ENCODE measurements around the gene KCNJ12. TPM values are rescaled to one million over a fixed set of nuclear protein-coding genes. Genes with fewer than 3 reads are reported as not detected.
"Not testable (repeated sequence)": the region's sequence is repeated elsewhere in the genome, so short reads cannot be mapped to it uniquely, and the experiment has no call there.

KCNJ12 gene
- total RNA-seq, 4 donors from 2014 or later, result 0.56 to 10.5 (median 5.6) TPM

DNA sequence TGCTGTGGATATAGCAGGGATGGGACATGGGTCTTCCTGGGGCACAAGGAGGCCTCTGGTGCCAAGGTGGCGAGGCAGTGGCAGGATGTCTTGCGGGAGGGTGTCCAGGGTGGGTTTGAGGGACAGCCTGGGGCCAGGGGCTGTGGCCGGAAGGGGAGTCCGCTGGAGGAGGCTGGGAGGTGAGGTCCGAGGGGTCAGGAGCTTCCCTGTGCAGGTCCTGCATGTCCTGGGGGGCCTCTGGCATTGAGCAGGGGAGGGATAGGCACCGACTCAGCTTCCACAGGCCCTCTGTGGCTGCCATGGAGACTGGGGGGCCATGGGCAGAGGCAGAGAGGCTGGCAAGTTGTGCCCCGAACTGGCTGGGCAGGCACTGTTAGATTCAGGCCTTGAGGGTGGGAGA is 38.5 kb downstream of the KCNJ12 start:
- not testable (repeated sequence) for H3K27ac ChIP-seq, H3K36me3 ChIP-seq, H3K27me3 ChIP-seq, H3K4me1 ChIP-seq, H3K9me3 ChIP-seq, H3K4me3 ChIP-seq
- 68% methylated on average over 7 of the region's 7 CpGs for WGBS
- peak in 1 of 2 donors; percentile 55 for DNase-seq (ENCODE audit: low spot score in 2 of 2)

DNA sequence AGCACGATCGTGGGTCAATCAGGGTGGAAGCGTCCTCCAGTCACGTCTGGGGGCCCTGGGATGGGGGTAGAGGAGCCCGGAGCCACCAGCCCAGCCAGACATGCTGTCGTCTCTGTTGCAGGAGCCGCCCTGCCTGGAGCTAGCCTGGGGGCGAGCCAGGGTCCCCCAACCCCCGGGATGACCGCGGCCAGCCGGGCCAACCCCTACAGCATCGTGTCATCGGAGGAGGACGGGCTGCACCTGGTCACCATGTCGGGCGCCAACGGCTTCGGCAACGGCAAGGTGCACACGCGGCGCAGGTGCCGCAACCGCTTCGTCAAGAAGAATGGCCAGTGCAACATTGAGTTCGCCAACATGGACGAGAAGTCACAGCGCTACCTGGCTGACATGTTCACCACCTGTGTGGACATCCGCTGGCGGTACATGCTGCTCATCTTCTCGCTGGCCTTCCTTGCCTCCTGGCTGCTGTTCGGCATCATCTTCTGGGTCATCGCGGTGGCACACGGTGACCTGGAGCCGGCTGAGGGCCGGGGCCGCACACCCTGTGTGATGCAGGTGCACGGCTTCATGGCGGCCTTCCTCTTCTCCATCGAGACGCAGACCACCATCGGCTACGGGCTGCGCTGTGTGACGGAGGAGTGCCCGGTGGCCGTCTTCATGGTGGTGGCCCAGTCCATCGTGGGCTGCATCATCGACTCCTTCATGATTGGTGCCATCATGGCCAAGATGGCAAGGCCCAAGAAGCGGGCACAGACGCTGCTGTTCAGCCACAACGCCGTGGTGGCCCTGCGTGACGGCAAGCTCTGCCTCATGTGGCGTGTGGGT is 39.2 kb downstream of the KCNJ12 start:
- peak in 1 of 2 donors; percentile 46 for DNase-seq (ENCODE audit: low spot score in 2 of 2)
- WGBS, result 86% methylated on average over 33 of the region's 58 CpGs
- not testable (repeated sequence) for H3K4me1 ChIP-seq, H3K27me3 ChIP-seq, H3K9me3 ChIP-seq, H3K27ac ChIP-seq, H3K4me3 ChIP-seq, H3K36me3 ChIP-seq

DNA sequence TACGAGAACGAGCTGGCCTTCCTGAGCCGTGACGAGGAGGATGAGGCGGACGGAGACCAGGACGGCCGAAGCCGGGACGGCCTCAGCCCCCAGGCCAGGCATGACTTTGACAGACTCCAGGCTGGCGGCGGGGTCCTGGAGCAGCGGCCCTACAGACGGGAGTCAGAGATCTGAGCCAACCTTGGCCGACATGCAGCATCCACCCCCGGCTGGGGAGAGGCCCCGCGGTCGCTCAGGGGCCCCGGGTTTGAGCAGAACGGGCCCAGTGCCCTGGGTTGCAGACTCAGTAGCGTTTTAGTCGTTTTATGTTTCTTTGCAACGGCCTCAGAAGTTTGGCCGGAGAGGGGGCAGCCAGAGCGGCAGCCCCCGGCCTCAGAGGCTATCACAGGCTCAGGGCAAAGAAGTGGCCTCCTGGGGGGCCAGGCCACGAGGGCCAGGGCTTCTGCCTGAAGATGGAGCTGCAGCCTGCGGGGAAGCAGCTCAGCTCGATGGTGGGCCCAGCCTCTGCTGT is 40.4 kb downstream of the KCNJ12 start:
- DNase-seq (ENCODE audit: low spot score in 2 of 2), result peak; percentile 46 to 60
- H3K27me3 ChIP-seq, H3K4me1 ChIP-seq, H3K4me3 ChIP-seq, H3K36me3 ChIP-seq, H3K27ac ChIP-seq, H3K9me3 ChIP-seq: not testable (repeated sequence)
- 75% methylated on average over 22 of the region's 30 CpGs for WGBS

DNA sequence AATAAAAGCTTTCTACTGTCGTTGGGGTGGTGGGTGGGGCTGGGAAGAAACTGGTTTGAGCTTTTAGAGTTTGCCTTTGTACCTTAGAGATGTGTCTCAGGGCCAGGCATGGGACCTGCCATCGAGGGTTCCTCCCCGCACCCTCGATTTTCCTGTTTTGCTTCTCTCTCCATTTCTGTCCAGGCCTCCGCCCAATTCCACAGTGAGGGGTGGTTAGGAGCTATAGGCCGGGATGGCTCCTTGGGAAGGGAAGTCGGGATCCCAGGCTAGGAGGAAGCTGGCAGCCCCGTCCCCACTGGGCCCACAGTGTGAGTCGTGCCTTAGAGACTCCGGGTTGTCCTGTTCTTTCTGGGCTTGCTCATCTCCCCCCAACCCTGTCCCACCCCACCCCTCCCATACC is 41.2 kb downstream of the KCNJ12 start:
- H3K27me3 ChIP-seq, H3K36me3 ChIP-seq, H3K27ac ChIP-seq, H3K4me3 ChIP-seq, H3K4me1 ChIP-seq, H3K9me3 ChIP-seq: not testable (repeated sequence)
- 78% methylated on average over 10 of the region's 10 CpGs for WGBS
- peak in 1 of 2 donors; percentile 56 for DNase-seq (ENCODE audit: low spot score in 2 of 2)

DNA sequence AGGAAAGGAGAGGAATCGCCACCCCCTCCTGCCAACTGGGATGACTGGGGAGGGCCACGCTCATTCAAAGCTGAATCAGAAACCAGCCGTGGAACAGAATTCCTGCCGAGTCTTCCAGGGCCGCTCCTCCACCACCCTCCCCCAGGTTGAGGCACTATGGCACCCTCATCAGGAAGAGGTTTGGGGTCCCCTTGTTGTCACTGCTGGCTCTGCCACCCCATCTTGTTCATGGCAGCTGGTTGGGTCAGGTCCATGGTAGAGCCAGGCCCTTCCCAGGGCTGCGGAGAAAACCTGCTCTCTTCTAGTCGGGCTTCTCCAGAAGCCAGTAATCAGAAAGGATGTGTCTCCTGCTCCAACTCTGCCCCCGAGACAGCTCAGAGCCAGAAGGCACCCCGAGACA is 41.8 kb downstream of the KCNJ12 start:
- peak in 1 of 2 donors; percentile 68 for DNase-seq (ENCODE audit: low spot score in 2 of 2)
- WGBS, result 100% methylated on average over 4 of the region's 9 CpGs
- TF ChIP-seq, protein P1, sequence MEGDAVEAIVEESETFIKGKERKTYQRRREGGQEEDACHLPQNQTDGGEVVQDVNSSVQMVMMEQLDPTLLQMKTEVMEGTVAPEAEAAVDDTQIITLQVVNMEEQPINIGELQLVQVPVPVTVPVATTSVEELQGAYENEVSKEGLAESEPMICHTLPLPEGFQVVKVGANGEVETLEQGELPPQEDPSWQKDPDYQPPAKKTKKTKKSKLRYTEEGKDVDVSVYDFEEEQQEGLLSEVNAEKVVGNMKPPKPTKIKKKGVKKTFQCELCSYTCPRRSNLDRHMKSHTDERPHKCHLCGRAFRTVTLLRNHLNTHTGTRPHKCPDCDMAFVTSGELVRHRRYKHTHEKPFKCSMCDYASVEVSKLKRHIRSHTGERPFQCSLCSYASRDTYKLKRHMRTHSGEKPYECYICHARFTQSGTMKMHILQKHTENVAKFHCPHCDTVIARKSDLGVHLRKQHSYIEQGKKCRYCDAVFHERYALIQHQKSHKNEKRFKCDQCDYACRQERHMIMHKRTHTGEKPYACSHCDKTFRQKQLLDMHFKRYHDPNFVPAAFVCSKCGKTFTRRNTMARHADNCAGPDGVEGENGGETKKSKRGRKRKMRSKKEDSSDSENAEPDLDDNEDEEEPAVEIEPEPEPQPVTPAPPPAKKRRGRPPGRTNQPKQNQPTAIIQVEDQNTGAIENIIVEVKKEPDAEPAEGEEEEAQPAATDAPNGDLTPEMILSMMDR (IDR thresholded peaks at IDR 0.05), result no peak
- no peak for TF ChIP-seq EP300 (IDR thresholded peaks at IDR 0.05)
- TF ChIP-seq POLR2A (IDR thresholded peaks at IDR 0.05), result no peak
- no peak for TF ChIP-seq POLR2AphosphoS5 (IDR thresholded peaks at IDR 0.05)
- peaks cover 2% of the 10 kb centered on the region for H3K4me1 ChIP-seq
- no peaks in the 10 kb centered on the region for H3K27me3 ChIP-seq
- no peak overlapping the region for H3K27ac ChIP-seq
- H3K9me3 ChIP-seq, result no peaks in the 10 kb centered on the region
- peaks cover 3% of the 10 kb centered on the region for H3K36me3 ChIP-seq
- no peak overlapping the region for H3K4me3 ChIP-seq

DNA sequence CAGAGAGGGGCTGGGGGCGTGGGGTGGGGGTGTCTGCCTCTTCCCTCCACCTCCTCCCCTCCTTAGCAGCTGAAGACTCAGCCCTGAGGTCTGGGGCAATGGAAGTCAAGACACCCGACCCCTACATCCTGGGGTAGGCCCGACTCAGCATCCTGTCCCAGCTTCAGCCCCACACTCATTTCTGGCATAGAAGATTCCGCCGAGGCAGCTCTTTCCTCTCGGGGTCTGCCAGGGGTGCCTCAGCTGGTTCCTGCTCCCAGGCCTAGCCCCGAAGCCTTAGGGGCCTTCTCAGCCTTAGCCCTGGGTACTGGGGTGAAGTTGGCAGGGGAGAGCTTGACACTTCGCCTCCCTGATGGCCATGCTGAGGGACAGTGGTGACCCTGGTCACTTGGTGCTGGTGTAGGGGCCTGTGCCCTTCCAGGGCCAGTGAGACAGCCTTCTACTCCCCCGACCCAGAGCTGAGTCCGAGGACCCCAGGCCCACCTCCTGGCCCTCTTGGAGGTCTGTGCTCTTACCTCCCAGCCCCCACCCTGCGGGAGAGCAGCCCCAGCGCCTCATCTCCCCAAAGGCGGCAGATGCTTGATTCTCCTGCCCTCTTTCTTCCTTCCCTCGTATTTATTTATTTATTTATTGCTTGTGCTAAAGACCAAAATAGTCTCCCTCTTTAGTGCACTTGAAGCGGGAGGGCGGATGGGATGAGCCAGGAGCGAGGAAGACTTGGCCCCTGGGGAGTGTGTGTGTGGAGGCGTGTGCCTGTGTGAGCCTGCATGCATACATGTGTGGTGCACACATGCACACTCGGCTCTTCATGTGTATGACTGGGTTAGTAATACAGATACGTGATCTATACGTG is 42.5 kb downstream of the KCNJ12 start:
- peak in 1 of 2 donors; percentile 71 for DNase-seq (ENCODE audit: low spot score in 2 of 2)
- Histone ChIP-seq H3K9me3 (no peaks in the 10 kb centered on the region), H3K4me1 (peaks cover 7% of the 10 kb centered on the region), H3K36me3 (peaks cover 3% of the 10 kb centered on the region), H3K27ac (no peak overlapping the region), H3K27me3 (no peaks in the 10 kb centered on the region), H3K4me3 (no peak overlapping the region)
- 82% methylated on average over 18 of the region's 21 CpGs for WGBS
- no peak for TF ChIP-seq POLR2A (IDR thresholded peaks at IDR 0.05)

DNA sequence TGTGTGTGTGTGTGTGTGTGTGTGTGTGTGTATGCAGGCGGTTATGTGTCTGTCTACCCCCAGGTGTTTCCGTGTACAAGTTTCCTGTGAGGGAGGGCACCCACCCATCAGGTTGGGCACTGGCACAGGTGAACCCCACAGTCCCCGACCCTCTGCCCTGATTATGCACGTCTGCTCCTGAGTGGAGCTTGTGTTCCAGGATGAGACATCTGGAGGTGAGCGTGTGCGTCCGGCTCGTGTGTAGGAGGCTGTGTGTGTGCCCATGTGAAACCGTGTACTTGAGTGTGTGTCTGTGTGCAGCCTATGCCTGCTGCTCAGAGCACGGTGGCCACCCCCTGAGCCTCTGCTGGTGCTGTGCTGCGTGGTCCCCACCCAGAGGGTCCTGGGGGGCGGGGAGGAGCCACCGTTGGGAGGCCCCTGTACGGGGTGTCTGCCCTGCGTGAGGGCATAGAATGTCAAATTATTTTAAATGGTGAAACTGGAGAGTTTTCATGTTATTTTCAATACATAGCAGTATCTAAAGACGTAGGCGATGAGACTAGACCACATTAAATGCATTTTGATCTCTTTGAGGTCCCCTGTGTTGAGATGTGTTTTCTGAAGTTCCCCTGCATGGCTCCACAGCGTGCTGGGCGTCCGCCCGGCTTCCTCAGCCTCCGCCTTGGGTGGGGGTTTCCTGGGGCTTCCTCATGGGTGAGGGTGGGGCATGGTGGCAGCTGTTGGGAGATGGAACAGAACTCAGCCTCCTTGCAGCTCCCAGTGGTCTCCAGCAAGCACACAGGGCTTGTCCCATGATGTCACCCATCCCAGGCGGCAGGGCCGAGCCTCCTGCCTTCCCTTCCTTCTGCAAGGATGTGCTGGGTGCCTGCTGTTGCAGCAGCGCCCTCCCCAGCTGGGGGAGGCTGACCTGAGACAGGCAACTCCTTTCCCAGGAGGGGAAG is 43.4 kb downstream of the KCNJ12 start:
- Histone ChIP-seq H3K27me3 (no peaks in the 10 kb centered on the region), H3K4me3 (no peak overlapping the region), H3K27ac (no peak overlapping the region), H3K36me3 (peaks cover 3% of the 10 kb centered on the region), H3K4me1 (peaks cover 7% of the 10 kb centered on the region), H3K9me3 (no peaks in the 10 kb centered on the region)
- WGBS, result 63% methylated on average over 18 of the region's 25 CpGs
- TF ChIP-seq, protein P1 (IDR thresholded peaks at IDR 0.05), result no peak
- TF ChIP-seq POLR2A (IDR thresholded peaks at IDR 0.05) (no peak), EP300 (IDR thresholded peaks at IDR 0.05) (no peak), POLR2AphosphoS5 (IDR thresholded peaks at IDR 0.05) (no peak)
- DNase-seq (ENCODE audit: low spot score in 2 of 2), result peak in 1 of 2 donors; percentile 72

DNA sequence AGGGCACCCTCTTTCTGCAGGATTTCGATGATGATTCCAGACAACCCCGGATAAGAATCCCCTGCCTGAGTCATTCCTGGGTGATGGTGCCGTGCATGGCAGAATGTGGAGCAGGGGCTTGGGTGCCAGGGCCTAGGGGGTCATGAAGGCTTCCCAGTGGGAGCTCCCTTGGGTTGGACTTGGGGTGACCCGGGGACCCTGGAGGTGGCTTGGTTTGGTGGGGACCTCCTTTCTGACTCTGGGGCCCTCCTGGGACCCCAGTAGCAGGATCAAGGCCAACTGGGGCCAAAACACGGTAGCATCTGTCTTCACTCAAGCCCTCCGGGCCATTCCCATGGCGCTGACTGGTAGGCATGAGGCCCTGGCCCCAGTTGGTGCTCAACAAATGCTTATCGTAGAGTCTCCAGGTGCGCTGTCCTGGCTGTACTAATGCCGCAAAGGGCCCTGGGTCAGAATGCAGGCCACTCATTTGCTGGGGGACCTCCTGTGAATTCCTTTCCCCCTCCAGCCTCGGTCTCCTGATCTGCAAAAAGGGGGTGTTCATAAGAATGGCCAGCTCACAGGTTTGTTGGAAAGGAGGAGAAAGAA is 44.4 kb downstream of the KCNJ12 start:
- not testable (repeated sequence) for H3K27me3 ChIP-seq, H3K4me1 ChIP-seq, H3K9me3 ChIP-seq, H3K27ac ChIP-seq, H3K4me3 ChIP-seq, H3K36me3 ChIP-seq
- 78% methylated on average over 7 of the region's 11 CpGs for WGBS
- DNase-seq (ENCODE audit: low spot score in 2 of 2), result peak in 1 of 2 donors; percentile 71

DNA sequence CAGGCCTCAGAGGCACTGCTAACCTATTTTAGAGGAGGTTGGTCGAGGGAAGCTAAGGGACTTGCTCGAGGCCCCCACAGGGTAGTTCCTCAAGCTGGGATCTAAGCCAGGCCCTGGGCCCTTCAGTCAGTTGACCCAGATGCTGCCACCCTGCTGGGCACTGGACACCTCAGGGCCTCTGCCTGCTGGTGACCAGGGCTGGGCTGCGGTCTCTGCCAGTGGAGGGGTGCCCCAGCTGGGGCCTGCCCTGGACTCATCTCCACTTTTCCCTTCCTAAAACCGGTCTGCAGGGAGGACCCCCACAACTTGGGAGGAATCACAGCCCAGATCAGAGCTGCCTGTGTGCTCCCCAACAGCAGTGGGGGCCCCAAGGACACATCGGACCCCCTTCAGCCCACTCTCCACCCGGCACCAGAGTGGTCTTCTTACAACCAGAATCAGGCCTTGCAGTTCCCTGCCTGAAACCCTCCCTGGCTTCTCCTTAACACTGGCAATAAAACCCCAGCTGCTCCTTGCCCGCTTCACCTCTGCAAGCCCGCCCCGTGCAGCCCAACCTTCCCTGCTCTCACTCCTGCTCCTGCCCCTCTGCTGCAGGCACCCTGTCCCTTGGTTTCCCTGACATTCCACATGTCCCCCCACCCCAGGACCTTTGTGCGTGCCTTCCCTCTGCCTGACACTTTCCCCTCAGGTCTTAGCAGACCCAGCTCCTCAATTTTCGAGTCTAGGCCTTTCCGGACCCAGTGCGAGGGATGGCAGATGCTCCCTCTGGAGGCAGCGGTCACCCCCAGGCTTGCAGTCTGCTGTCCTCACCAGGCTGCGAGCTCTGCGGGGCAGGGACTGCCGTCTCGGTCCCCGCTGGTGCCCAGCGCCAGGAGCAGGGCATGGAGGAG is 45.5 kb downstream of the KCNJ12 start:
- not testable (repeated sequence) for H3K27me3 ChIP-seq, H3K4me3 ChIP-seq, H3K36me3 ChIP-seq, H3K9me3 ChIP-seq, H3K4me1 ChIP-seq, H3K27ac ChIP-seq
- DNase-seq (ENCODE audit: low spot score in 2 of 2), result peak in 1 of 2 donors; percentile 74
- WGBS, result 87% methylated on average over 13 of the region's 20 CpGs

Measured in suprapubic skin (tissue), 4 donors.